Testis (tissue), 2 donors: ENCODE measurements around the gene NIPSNAP3A.

ENCODE experiments used
- POLR2A ChIP-seq: fragments of 450-650 bp; IDR thresholded peaks from one replicate; pipeline ENCODE4 v1.6.1; 2017; ENCODE audit warnings: antibody characterized with exemption, mild to moderate bottlenecking, moderate library complexity
- TF ChIP-seq, protein P1 (sequence below), 3 experiments: fragments of 450-650 bp in 2 of 3; fragments of 200-600 bp in 1 of 3; sonication (generic) in 1 of 3; IDR thresholded peaks; one replicate each; pipeline ENCODE4 v1.5.1; 2016 to 2019; ENCODE audit warnings: antibody characterized with exemption in 3 of 3, mild to moderate bottlenecking in 2 of 3, moderate library complexity in 1 of 3

DNA sequence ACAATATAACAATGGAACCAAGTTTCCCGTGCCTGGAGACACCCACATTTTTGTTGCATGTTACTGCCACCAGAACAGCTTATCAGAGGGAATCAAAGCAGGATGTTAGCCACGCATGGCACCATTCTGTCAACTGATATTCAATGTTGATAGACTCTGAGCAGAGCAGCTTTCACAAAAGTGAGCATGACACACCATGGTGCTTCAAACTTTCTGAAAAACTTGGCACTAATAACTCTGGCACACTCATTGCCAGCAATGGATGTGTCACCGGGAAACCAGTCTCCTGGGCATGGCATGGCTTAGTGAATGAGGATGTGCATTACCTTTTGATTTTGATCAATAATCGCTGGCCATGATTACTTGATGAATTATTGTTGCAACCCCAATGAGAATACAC lies 36.1 kb downstream of the NIPSNAP3A start:
- TF ChIP-seq, protein P1, sequence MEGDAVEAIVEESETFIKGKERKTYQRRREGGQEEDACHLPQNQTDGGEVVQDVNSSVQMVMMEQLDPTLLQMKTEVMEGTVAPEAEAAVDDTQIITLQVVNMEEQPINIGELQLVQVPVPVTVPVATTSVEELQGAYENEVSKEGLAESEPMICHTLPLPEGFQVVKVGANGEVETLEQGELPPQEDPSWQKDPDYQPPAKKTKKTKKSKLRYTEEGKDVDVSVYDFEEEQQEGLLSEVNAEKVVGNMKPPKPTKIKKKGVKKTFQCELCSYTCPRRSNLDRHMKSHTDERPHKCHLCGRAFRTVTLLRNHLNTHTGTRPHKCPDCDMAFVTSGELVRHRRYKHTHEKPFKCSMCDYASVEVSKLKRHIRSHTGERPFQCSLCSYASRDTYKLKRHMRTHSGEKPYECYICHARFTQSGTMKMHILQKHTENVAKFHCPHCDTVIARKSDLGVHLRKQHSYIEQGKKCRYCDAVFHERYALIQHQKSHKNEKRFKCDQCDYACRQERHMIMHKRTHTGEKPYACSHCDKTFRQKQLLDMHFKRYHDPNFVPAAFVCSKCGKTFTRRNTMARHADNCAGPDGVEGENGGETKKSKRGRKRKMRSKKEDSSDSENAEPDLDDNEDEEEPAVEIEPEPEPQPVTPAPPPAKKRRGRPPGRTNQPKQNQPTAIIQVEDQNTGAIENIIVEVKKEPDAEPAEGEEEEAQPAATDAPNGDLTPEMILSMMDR (IDR thresholded peaks at IDR 0.05): no peak
- no peak for TF ChIP-seq POLR2A
